ENCODE measurements around the gene ARHGAP24. TPM values are rescaled to one million over a fixed set of nuclear protein-coding genes. Genes with fewer than 3 reads are reported as not detected.

The ARHGAP24 gene
- total and polyA plus RNA-seq, 10 of the 15 experiments (the other 5 are each of a cell fraction or from before 2014, with no cell fraction given) = 0.10 to 4.2 (median 0.52) TPM

GRCh38 chr4:85994576-85994975 is 519.6 kb downstream of the ARHGAP24 start:
- no TSS peak for BruUV-seq (replicated peaks)
- H2AFZ ChIP-seq (ENCODE audit: control insufficient read depth, low read depth, low read length) = no peak overlapping the region
- intact Hi-C loops (cut with micrococcal nuclease; ENCODE audit: unreplicated experiment) = no loop called here
- H3K36me3 ChIP-seq (ENCODE audit: control insufficient read depth in 2 of 2, insufficient read depth in 2 of 2, low read length in 1 of 2) = no peaks in the 10 kb centered on the region
- no peak for DNase-seq (ENCODE audit: low read depth, low spot score)
- H3K4me1 ChIP-seq (ENCODE audit: control insufficient read depth, insufficient read depth, low read length) = no peaks in the 10 kb centered on the region
- POLR2A ChIA-PET = no interaction called here
- no peak for ATAC-seq
- CTCF ChIA-PET = no interaction called here
- no peak overlapping the region for H3K4me3 ChIP-seq
- H3K27me3 ChIP-seq (replicated peaks in 1 of 2; ENCODE audit: control insufficient read depth in 2 of 2, insufficient read depth in 2 of 2, low read length in 1 of 2) = no peaks in the 10 kb centered on the region
- H3K9me3 ChIP-seq (replicated peaks; ENCODE audit: control insufficient read depth, insufficient read depth, low read length) = no peaks in the 10 kb centered on the region
- H3K4me2 ChIP-seq (ENCODE audit: control insufficient read depth, insufficient read depth) = no peak overlapping the region
- H4K20me1 ChIP-seq (ENCODE audit: control insufficient read depth, insufficient read depth) = no peaks in the 10 kb centered on the region
- no peak overlapping the region for H3K9ac ChIP-seq (ENCODE audit: control insufficient read depth, insufficient read depth, low read length)
- TF ChIP-seq HCFC1 (IDR thresholded peaks at IDR 0.05; ENCODE audit: low read length) = no peak
- no peak for TF ChIP-seq RCOR1 (conservative IDR thresholded peaks at IDR 0.05; ENCODE audit: low read depth, low read length)
- TF ChIP-seq JUNB (IDR thresholded peaks at IDR 0.05) = no peak
- no peak for TF ChIP-seq USF2 (IDR thresholded peaks at IDR 0.05; ENCODE audit: borderline replicate concordance, low read depth, low read length)
- no peak for TF ChIP-seq ZBTB33 (IDR thresholded peaks at IDR 0.05)
- no peak for TF ChIP-seq ZNF592 (IDR thresholded peaks at IDR 0.05)
- TF ChIP-seq SPI1 (IDR thresholded peaks at IDR 0.05; ENCODE audit: borderline replicate concordance, insufficient read depth, low read depth, low read length) = no peak
- TF ChIP-seq CREM (IDR thresholded peaks at IDR 0.05; ENCODE audit: low read depth) = no peak
- no peak for TF ChIP-seq GATAD2B (conservative IDR thresholded peaks at IDR 0.05; ENCODE audit: low read depth)
- no peak for TF ChIP-seq TARDBP (IDR thresholded peaks at IDR 0.05; ENCODE audit: borderline replicate concordance)
- TF ChIP-seq SKIL (IDR thresholded peaks at IDR 0.05; ENCODE audit: low read depth, poor library complexity, severe bottlenecking) = no peak
- in situ Hi-C loops (cut with MboI) = no loop called here
- H3K79me2 ChIP-seq (ENCODE audit: control insufficient read depth, insufficient read depth, low read length) = no peaks in the 10 kb centered on the region
- RAD21 ChIA-PET (ENCODE audit: unreplicated experiment) = no interaction called here
- SMC1A ChIA-PET (ENCODE audit: uncharacterized antibody, unreplicated experiment) = interaction anchor here (0.8 kb wide), 1 partner anchor 10 kb away, joined by 3 read pairs; no protein-coding TSS in a partner anchor
- no peak for FAIRE-seq
- H3K27ac ChIP-seq (ENCODE audit: control insufficient read depth, insufficient read depth) = no peak overlapping the region
